Suprapubic skin (tissue), 3 donors: ENCODE results near the gene COX18.

Source experiments
- CTCF ChIP-seq, 2 donors: fragments of 200-600 bp in 1 of 2; fragments of 450-650 bp in 1 of 2; sonication (generic) in 1 of 2; IDR thresholded peaks; one replicate each; pipeline ENCODE4 v1.5.1; 2016 to 2019; ENCODE audit warnings: antibody characterized with exemption in 2 of 2, mild to moderate bottlenecking in 1 of 2, moderate library complexity in 1 of 2
- EP300 ChIP-seq: sonication (generic); formaldehyde crosslinking; IDR thresholded peaks from one replicate; pipeline ENCODE4 v1.6.1; 2017; ENCODE audit warnings: antibody characterized with exemption

GRCh38 chr4:73007526-73008100 lies 61.9 kb downstream of the COX18 start:
- no peak for TF ChIP-seq CTCF (IDR thresholded peaks at IDR 0.05)
- TF ChIP-seq EP300: no peak
